Right lobe of liver (tissue), 4 donors: ENCODE measurements around the gene FBXL17.

ENCODE experiments used
- POLR2A ChIP-seq: fragments of 450-650 bp; IDR thresholded peaks from one replicate; pipeline ENCODE4 v1.6.1; 2017; ENCODE audit warnings: antibody characterized with exemption, mild to moderate bottlenecking
- TF ChIP-seq, protein P1 (sequence below), 4 donors: fragments of 200-600 bp in 3 of 4; fragments of 450-650 bp in 1 of 4; IDR thresholded peaks; one replicate each; pipeline versions ENCODE4 v1.5.1 to v1.8.0; 2016 to 2022; ENCODE audit warnings: antibody characterized with exemption in 4 of 4, mild to moderate bottlenecking in 2 of 4
- donor health status: DM: no; HTN: no; CAD: no.
- donor health status: DM: no; HTN: no; CAD: no.
- donor health status: DM: no; HTN: yes; CAD: no.

GRCh38 chr5:108104448-108104847, 277.4 kb downstream of the FBXL17 start:
- TF ChIP-seq, protein P1, sequence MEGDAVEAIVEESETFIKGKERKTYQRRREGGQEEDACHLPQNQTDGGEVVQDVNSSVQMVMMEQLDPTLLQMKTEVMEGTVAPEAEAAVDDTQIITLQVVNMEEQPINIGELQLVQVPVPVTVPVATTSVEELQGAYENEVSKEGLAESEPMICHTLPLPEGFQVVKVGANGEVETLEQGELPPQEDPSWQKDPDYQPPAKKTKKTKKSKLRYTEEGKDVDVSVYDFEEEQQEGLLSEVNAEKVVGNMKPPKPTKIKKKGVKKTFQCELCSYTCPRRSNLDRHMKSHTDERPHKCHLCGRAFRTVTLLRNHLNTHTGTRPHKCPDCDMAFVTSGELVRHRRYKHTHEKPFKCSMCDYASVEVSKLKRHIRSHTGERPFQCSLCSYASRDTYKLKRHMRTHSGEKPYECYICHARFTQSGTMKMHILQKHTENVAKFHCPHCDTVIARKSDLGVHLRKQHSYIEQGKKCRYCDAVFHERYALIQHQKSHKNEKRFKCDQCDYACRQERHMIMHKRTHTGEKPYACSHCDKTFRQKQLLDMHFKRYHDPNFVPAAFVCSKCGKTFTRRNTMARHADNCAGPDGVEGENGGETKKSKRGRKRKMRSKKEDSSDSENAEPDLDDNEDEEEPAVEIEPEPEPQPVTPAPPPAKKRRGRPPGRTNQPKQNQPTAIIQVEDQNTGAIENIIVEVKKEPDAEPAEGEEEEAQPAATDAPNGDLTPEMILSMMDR (IDR thresholded peaks at IDR 0.05), result no peak
- no peak for TF ChIP-seq POLR2A
